Amniotic stem cell (primary cell): ENCODE results near the gene CCNYL1.

Source experiments
- DNase-seq: peaks from one replicate; lab custom pipeline; 2025; lab: John Stamatoyannopoulos, UW

Gene CCNYL1

GRCh38 chr2:207791579-207792243 lies 80.3 kb downstream of the CCNYL1 start:
- DNase-seq = no peak

GRCh38 chr2:207792244-207792785 lies 80.9 kb downstream of the CCNYL1 start:
- no peak for DNase-seq

- no peak for DNase-seq
Measured at GRCh38 chr2:207796585-207797350, 85.3 kb downstream of the CCNYL1 start.

GRCh38 chr2:207801259-207801658 lies 89.8 kb downstream of the CCNYL1 start:
- DNase-seq = no peak

- DNase-seq = no peak
Measured at GRCh38 chr2:207802650-207803049, 91.2 kb downstream of the CCNYL1 start.
